Neural progenitor cell (in vitro differentiated cells): ENCODE data around the gene MX2. TPM values are rescaled to one million over a fixed set of nuclear protein-coding genes. Genes with fewer than 3 reads are reported as not detected.

Source experiments
- DNase-seq: peaks from one replicate; pipeline ENCODE4 v3.0.0-alpha.2; 2016; ENCODE audit warnings: low spot score
- H2AFZ ChIP-seq: fragments of 200-600 bp; sonication (generic); replicated peaks from 2 replicates; pipeline ENCODE4 v1.6.1; 2016; ENCODE audit warnings: antibody characterized with exemption
- H3F3A ChIP-seq: fragments of 200-600 bp; sonication (generic); 2 replicates; pipeline ENCODE4 v1.6.1; 2016; ENCODE audit warnings: antibody characterized with exemption, low read depth
- H3K27ac ChIP-seq: fragments of 200-600 bp; sonication (generic); 2 replicates; pipeline ENCODE4 v1.5.1; 2016; ENCODE audit warnings: mild to moderate bottlenecking
- H3K27me3 ChIP-seq: fragments of 200-600 bp; sonication (generic); 2 replicates; pipeline ENCODE4 v1.6.1; 2016; ENCODE audit warnings: mild to moderate bottlenecking, moderate library complexity
- H3K36me3 ChIP-seq: fragments of 200-600 bp; sonication (generic); 2 replicates; pipeline ENCODE4 v1.5.1; 2016
- H3K4me1 ChIP-seq: fragments of 200-600 bp; sonication (generic); 2 replicates; pipeline ENCODE4 v1.6.1; 2016; ENCODE audit warnings: mixed run types
- H3K4me2 ChIP-seq: fragments of 200-600 bp; sonication (generic); 2 replicates; pipeline ENCODE4 v1.6.1; 2016
- H3K4me3 ChIP-seq: fragments of 200-600 bp; sonication (generic); 2 replicates; pipeline ENCODE4 v1.5.1; 2016
- H3K79me2 ChIP-seq: fragments of 200-600 bp; sonication (generic); 2 replicates; pipeline ENCODE4 v1.6.1; 2016; ENCODE audit warnings: low read depth
- H3K9ac ChIP-seq: fragments of 200-600 bp; sonication (generic); 2 replicates; pipeline ENCODE4 v1.6.1; 2016
- H3K9me3 ChIP-seq: fragments of 200-600 bp; sonication (generic); 2 replicates; pipeline ENCODE4 v1.5.1; 2016; ENCODE audit warnings: low read depth
- H4K20me1 ChIP-seq: fragments of 200-600 bp; sonication (generic); 2 replicates; pipeline ENCODE4 v1.6.1; 2016; ENCODE audit warnings: low read depth
- H3K27ac Mint-ChIP-seq: 3 replicates; pipeline ENCODE4 v1.8.0; 2021; ENCODE audit warnings: mixed read lengths
- H3K27me3 Mint-ChIP-seq: 2 replicates; pipeline ENCODE4 v1.8.0; 2022; ENCODE audit warnings: low read depth, mild to moderate bottlenecking, inconsistent platforms, moderate library complexity, mixed read lengths; ENCODE audit not compliant: insufficient read depth
- H3K36me3 Mint-ChIP-seq: 3 replicates; pipeline ENCODE4 v1.8.0; 2021; ENCODE audit warnings: mixed read lengths
- H3K4me1 Mint-ChIP-seq: 3 replicates; pipeline ENCODE4 v1.8.0; 2021; ENCODE audit warnings: mixed read lengths
- H3K4me3 Mint-ChIP-seq: 3 replicates; pipeline ENCODE4 v1.8.0; 2021; ENCODE audit warnings: mild to moderate bottlenecking, moderate library complexity, mixed read lengths
- H3K9me3 Mint-ChIP-seq: 3 replicates; pipeline ENCODE4 v1.8.0; 2020; ENCODE audit warnings: mixed read lengths
- EZH2 ChIP-seq: fragments of 200-600 bp; sonication (generic); IDR thresholded peaks from 2 replicates; pipeline ENCODE4 v1.6.1; 2017; ENCODE audit warnings: antibody characterized with exemption, mild to moderate bottlenecking, moderate library complexity
- EZH2phosphoT487 ChIP-seq: fragments of 200-600 bp; sonication (generic); IDR thresholded peaks from 2 replicates; pipeline ENCODE4 v1.6.1; 2017; ENCODE audit warnings: antibody characterized with exemption
- total RNA-seq: library from RNA; depleted of rRNA; stranded (reverse); fragments of >200 nt; gene quantifications from 2 replicates; pipeline ENCODE4 v1.2.3, GENCODE V29; 2015; ENCODE audit warnings: low replicate concordance
- TF ChIP-seq, protein P1 (sequence below): fragments of 200-600 bp; sonication (generic); IDR thresholded peaks from 2 replicates; pipeline ENCODE4 v1.5.1; 2017; ENCODE audit warnings: antibody characterized with exemption, mild to moderate bottlenecking

Gene MX2
- total RNA-seq, 1 donor from 2014 or later, result 3.3 TPM

DNA sequence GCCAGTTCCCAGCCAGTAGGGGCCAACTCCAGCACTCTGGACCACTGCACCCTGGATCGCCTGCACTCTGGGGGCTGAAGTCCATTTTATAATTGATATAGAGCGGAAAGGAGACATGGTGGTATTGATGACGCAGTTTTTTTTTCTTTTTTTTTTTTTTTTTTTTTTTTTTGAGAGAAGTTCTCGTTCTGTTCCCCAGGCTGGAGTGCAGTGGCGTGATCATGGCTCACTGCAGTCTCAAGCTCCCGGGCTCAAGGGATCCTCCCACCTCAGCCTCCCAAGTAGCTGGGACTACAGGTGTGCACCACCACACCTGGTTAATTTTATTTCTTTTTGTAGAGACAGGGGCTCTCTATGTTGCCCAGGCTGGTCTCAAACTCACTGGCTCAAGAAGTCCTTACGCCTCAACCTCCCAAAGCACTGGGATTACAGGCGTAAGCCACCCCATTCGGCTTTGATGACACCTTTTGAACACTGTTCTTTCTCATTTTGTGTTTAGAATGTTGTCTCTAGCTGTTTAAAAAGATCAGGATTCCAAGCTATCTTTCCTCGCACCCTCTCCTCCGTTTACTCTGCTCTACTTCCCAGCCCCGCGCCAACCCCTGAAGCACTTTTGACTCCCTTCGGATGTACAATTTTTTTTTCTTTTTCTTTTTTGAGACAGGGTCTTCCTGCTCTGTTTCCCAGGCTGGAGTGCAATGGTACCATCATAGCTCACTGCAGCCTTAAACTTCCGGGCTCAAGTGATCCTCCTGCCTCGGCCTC is 960 bp downstream of the MX2 start:
- H3K4me3 ChIP-seq, result no peak overlapping the region
- H3K27ac Mint-ChIP-seq, result no peak overlapping the region
- no peak overlapping the region for H3K4me3 Mint-ChIP-seq

DNA sequence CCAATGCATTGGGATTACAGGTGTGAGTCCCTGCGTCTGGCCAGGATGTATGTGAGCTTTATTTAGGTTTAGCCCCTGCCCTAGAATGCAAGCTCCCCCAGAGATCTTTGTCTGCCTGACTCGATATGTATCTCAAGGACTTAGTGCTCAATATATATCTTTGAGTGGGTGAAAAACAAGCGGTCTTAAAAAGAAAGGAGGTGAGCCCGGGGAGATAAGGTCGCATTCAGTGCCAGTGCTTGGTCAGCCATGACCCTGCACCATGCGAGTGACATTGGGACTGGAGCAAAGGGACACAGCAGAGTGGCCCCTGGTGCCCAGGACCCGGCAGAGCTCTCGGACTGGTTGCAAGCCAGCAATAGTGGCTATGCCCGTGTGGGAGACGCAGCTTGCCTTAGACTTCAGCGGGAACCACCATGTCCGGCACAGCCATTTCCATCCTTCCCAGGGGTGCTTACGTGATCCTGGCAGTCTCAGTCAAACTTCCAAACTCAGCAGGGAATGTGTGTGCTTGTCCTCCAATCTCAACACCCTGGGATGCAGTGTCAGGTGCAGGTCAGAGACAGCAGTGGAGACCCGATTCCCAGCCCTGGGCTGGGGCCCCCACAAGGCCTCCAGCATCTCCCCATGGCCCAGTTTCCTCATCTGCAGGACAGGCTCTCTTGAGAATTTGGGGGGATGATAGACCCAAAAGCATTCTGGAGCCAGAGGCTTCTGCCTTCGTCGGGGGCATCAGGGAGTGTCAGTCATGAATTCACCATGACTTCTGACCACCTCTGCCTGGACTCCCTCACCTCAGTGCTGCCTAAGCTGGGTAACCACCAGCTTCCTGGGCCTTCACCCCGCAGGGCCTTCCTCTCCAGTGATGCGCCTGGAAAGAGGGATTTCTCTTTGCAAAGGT is 1.8 kb downstream of the MX2 start:
- no peak for DNase-seq

More for the DNA sequence above, 960 bp downstream of the MX2 start:
- Histone ChIP-seq H4K20me1 (no peaks in the 10 kb centered on the region), H3K27ac (no peak overlapping the region), H2AFZ (no peak overlapping the region), H3K9me3 (no peaks in the 10 kb centered on the region), H3K4me2 (no peak overlapping the region), H3K4me1 (no peaks in the 10 kb centered on the region), H3K36me3 (no peaks in the 10 kb centered on the region), H3K79me2 (no peaks in the 10 kb centered on the region), H3K9ac (no peak overlapping the region), H3F3A (no peaks in the 10 kb centered on the region), H3K27me3 (no peaks in the 10 kb centered on the region)
- H3K36me3 Mint-ChIP-seq, result no peaks in the 10 kb centered on the region
- H3K9me3 Mint-ChIP-seq, result no peaks in the 10 kb centered on the region
- peaks cover under 1% of the 10 kb centered on the region for H3K4me1 Mint-ChIP-seq
- H3K27me3 Mint-ChIP-seq, result peaks cover 10% of the 10 kb centered on the region
- TF ChIP-seq EZH2 (no peak), EZH2phosphoT487 (no peak)
- TF ChIP-seq, protein P1, sequence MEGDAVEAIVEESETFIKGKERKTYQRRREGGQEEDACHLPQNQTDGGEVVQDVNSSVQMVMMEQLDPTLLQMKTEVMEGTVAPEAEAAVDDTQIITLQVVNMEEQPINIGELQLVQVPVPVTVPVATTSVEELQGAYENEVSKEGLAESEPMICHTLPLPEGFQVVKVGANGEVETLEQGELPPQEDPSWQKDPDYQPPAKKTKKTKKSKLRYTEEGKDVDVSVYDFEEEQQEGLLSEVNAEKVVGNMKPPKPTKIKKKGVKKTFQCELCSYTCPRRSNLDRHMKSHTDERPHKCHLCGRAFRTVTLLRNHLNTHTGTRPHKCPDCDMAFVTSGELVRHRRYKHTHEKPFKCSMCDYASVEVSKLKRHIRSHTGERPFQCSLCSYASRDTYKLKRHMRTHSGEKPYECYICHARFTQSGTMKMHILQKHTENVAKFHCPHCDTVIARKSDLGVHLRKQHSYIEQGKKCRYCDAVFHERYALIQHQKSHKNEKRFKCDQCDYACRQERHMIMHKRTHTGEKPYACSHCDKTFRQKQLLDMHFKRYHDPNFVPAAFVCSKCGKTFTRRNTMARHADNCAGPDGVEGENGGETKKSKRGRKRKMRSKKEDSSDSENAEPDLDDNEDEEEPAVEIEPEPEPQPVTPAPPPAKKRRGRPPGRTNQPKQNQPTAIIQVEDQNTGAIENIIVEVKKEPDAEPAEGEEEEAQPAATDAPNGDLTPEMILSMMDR, result no peak
- no peak for DNase-seq

DNA sequence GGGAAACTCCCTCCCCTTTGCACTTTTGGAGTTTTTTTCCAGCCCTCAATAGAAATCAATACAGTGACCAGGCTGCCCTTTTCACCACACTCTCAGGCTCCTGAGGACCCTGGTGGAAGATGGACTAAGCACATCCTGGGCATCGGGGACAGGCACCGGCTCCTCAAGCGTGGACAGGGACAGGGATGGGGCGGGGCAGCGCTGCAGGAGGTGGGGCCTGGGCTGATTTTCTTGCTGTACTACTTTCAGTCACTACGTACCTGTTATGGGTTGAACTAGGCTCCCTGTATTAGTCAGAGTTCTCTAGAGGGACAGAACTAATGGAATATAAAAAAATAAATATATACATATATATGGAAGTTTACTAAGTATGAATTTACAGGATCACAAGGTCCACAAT is 2.5 kb downstream of the MX2 start:
- no peaks in the 10 kb centered on the region for H3K9me3 Mint-ChIP-seq
- no peak for DNase-seq
- no peaks in the 10 kb centered on the region for H3F3A ChIP-seq
- no peaks in the 10 kb centered on the region for H3K36me3 Mint-ChIP-seq
- no peak overlapping the region for H2AFZ ChIP-seq
- no peaks in the 10 kb centered on the region for H3K79me2 ChIP-seq
- TF ChIP-seq EZH2phosphoT487, result no peak
- TF ChIP-seq, protein P1, result no peak
- TF ChIP-seq EZH2, result no peak
- no peak overlapping the region for H3K4me3 Mint-ChIP-seq
- H3K4me2 ChIP-seq, result no peak overlapping the region
- no peak overlapping the region for H3K27ac ChIP-seq
- H3K27me3 ChIP-seq, result no peaks in the 10 kb centered on the region
- H3K4me1 ChIP-seq, result peaks cover 2% of the 10 kb centered on the region
- H3K9ac ChIP-seq, result no peak overlapping the region
- no peaks in the 10 kb centered on the region for H3K9me3 ChIP-seq
- H3K4me3 ChIP-seq, result no peak overlapping the region
- no peaks in the 10 kb centered on the region for H3K4me1 Mint-ChIP-seq
- no peaks in the 10 kb centered on the region for H4K20me1 ChIP-seq
- peaks cover 13% of the 10 kb centered on the region for H3K27me3 Mint-ChIP-seq
- H3K36me3 ChIP-seq, result no peaks in the 10 kb centered on the region
- no peak overlapping the region for H3K27ac Mint-ChIP-seq

More for the DNA sequence above, 1.8 kb downstream of the MX2 start:
- no peak for TF ChIP-seq EZH2
- TF ChIP-seq EZH2phosphoT487, result no peak
- Histone ChIP-seq H3K4me2 (no peak overlapping the region), H3K27me3 (no peaks in the 10 kb centered on the region), H3K9me3 (no peaks in the 10 kb centered on the region), H3K4me1 (no peaks in the 10 kb centered on the region), H2AFZ (no peak overlapping the region), H3F3A (no peaks in the 10 kb centered on the region), H4K20me1 (no peaks in the 10 kb centered on the region), H3K79me2 (no peaks in the 10 kb centered on the region), H3K27ac (no peak overlapping the region), H3K36me3 (no peaks in the 10 kb centered on the region), H3K9ac (no peak overlapping the region), H3K4me3 (no peak overlapping the region)
- Mint-ChIP-seq H3K27me3 (peaks cover 10% of the 10 kb centered on the region), H3K9me3 (no peaks in the 10 kb centered on the region), H3K27ac (no peak overlapping the region), H3K4me3 (no peak overlapping the region), H3K36me3 (no peaks in the 10 kb centered on the region), H3K4me1 (no peaks in the 10 kb centered on the region)
